Astrocyte of the spinal cord (primary cell): ENCODE measurements around the gene SPATA31D1.

ENCODE experiments used
- DNase-seq: peaks from one replicate; pipeline ENCODE4 v3.0.0; 2011; ENCODE audit warnings: low read depth, low spot score
- H3K4me3 ChIP-seq: 2 replicates; pipeline ENCODE4 v1.5.1; 2011; ENCODE audit warnings: low read depth, mild to moderate bottlenecking, low read length, moderate library complexity
- CTCF ChIP-seq: IDR thresholded peaks from 2 replicates; pipeline ENCODE4 v1.5.1; 2012; ENCODE audit warnings: low read depth, mild to moderate bottlenecking, low read length, inconsistent platforms
- in situ Hi-C: cut with HindIII; loops from 2 replicates; pipeline ENCODE4 v1.10.0; 2017; ENCODE audit warnings: low sequenced_read_pairs

The SPATA31D1 gene

GRCh38 chr9:82020331-82020730 is 31.8 kb downstream of the SPATA31D1 start:
- no peak overlapping the region for H3K4me3 ChIP-seq
- in situ Hi-C loops, result no loop called here
- TF ChIP-seq CTCF, result no peak
- no peak for DNase-seq

GRCh38 chr9:82021198-82021597 is 32.6 kb downstream of the SPATA31D1 start:
- no peak for TF ChIP-seq CTCF
- DNase-seq, result peak; percentile 96
- H3K4me3 ChIP-seq, result no peak overlapping the region
- in situ Hi-C loops, result no loop called here

GRCh38 chr9:82022121-82022520 is 33.5 kb downstream of the SPATA31D1 start:
- no peak overlapping the region for H3K4me3 ChIP-seq
- DNase-seq, result no peak
- TF ChIP-seq CTCF, result no peak
- in situ Hi-C loops, result no loop called here

GRCh38 chr9:82024908-82025307 is 36.3 kb downstream of the SPATA31D1 start:
- in situ Hi-C loops, result no loop called here
- no peak for DNase-seq
- no peak for TF ChIP-seq CTCF
- H3K4me3 ChIP-seq, result no peak overlapping the region

- peak; percentile 52 for DNase-seq
- in situ Hi-C loops, result no loop called here
- TF ChIP-seq CTCF, result no peak
- no peak overlapping the region for H3K4me3 ChIP-seq
These were observed 43.1 kb downstream of the SPATA31D1 start for GRCh38 chr9:82031538-82032280.

GRCh38 chr9:82034956-82035731 is 46.6 kb downstream of the SPATA31D1 start:
- no peak for TF ChIP-seq CTCF
- in situ Hi-C loops, result no loop called here
- no peak for DNase-seq
- H3K4me3 ChIP-seq, result no peak overlapping the region
